HG03060 (cell line): ENCODE measurements around the gene RAB3IP.
"Not testable (repeated sequence)": the region's sequence is repeated elsewhere in the genome, so short reads cannot be mapped to it uniquely, and the experiment has no call there.

ENCODE experiments used
- ATAC-seq: cut with Tn5 transposase; IDR thresholded peaks from one replicate; pipeline ENCODE4 v1.9.1; 2021; ENCODE audit warnings: low read depth, moderate number of reproducible peaks; ENCODE audit not compliant: unreplicated experiment

Gene RAB3IP

DNA sequence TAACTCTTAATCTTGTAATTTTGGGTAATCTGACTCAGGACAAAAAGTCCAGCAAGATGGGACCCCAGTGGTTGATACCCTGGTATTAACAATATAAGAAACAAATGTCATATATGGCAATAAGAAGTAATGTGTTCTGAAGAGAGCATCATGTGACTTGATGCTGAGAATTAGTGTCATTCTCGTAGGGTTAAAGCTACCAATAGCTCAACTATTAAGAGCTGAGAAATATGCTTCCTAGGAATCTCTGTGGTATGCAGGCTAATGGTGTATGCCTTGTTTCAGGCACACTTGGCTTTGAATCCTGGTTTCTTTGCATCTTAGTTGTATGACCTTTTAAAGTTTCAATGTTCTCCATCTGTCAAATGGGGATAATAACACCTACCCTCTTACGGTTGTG, 95.5 kb downstream of the RAB3IP start:
- ATAC-seq: no peak

- ATAC-seq: no peak
These were observed 95.9 kb downstream of the RAB3IP start for GRCh38 chr12:69834576-69834975.

- no peak for ATAC-seq
These were observed 96.4 kb downstream of the RAB3IP start for GRCh38 chr12:69835081-69835480.

- ATAC-seq: no peak
These were observed 97.4 kb downstream of the RAB3IP start for GRCh38 chr12:69836015-69836414.

GRCh38 chr12:69837191-69837590, 98.5 kb downstream of the RAB3IP start:
- no peak for ATAC-seq

DNA sequence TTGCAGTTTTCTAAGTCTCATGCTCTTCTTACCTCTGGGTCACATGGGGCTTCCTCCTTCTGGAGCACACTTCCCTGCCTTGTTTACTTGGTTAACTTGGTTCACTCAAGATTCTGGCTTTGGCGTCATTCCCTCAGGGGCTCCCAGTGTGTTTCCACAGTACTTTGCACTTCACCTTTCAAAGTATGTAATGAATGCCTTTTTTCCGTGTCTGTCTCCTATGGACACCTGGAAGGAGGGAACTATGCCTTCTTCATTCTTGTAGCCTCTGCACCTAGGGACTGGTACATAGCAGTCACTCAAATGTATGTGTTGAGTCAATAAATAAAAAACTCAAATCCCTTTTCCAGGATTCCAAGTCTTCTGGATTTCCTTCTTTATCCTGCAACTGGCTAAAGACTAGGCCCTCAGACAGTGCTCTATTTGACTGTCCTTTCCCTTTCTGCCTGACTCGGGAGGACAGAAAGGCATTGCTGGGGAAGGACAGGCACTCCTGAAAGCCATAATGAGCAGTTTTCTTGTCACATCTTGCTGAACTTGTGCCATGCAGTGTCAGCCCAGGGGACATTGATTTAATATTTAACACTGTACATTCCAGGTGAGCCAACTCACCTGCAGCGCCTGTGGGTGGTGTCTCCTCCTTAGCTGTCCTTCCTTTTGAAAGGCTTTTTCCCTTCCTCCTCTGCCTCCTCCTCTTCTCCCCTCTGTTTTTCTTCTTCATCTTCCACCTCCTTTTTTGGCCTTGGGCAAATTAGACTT, 99.2 kb downstream of the RAB3IP start:
- ATAC-seq: no peak

DNA sequence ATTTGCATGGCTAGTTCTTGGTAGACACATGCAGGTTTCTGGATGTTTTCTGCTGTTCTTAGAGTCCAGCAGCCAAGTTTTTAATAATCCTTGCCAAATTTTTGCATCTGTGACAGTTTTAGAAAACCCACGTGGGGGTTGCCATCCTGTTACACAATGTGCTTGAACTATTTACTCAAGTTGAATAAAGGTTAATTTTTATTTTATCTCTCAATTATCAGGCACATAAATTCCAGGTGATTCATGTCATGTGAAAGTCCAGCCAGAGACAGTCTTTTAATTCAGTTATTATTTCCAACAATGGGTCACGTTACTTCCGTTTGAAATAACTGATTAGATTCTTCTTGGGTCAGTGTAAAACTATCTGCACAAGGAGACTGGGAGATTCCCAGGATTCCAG, 102.1 kb downstream of the RAB3IP start:
- no peak for ATAC-seq

DNA sequence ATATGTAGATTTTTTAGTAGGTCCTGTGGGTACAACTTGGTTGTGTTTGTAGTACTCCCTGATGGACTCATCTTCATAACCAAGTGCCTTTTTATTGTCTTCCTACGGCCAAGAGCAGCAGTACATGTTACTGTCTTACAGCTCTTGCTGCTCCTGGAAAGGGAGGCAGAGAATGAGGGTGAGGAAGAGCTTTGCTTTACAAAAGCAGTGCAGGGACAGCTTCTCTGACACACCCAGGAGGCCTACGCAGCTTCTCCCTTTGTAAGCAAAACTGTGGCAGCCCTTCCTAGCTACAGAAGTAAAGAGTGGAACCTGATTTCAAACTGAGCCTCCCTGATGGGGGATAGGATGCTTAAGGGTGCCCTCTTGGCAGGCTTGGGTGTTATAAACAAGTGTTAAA, 104.9 kb downstream of the RAB3IP start:
- no peak for ATAC-seq

- ATAC-seq: no peak
These were observed 105.8 kb downstream of the RAB3IP start for GRCh38 chr12:69844416-69844815.

DNA sequence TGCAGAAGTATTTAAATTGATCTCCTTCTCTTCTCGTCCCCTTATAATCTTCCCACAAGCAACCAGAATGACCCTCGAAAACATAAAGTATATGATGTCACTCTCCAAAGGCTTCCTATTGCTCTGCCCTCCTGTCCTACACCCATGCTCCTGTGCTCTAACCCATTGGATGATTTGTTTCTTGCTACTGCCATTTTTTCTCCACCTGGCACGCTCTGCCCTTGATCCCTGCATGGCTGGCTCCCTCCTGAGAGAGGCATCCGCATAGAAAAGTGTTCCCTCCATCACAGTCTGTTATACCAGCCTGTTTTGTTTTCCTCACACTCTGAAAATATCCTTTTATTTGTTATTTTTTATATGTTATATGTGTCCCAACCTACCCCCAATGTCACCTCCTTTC, 106.2 kb downstream of the RAB3IP start:
- ATAC-seq: no peak

GRCh38 chr12:69846976-69847375, 108.3 kb downstream of the RAB3IP start:
- ATAC-seq: no peak

GRCh38 chr12:69851976-69852375, 113.3 kb downstream of the RAB3IP start:
- ATAC-seq: no peak

- not testable (repeated sequence) for ATAC-seq
These were observed 114.7 kb downstream of the RAB3IP start for GRCh38 chr12:69853176-69853961.

GRCh38 chr12:69866698-69867097, 128.0 kb downstream of the RAB3IP start:
- ATAC-seq: no peak

- no peak for ATAC-seq
These were observed 130.0 kb downstream of the RAB3IP start for GRCh38 chr12:69868695-69869094.

GRCh38 chr12:69872804-69873203, 134.1 kb downstream of the RAB3IP start:
- ATAC-seq: no peak
